Rectal smooth muscle tissue (tissue), 1 donor: Measurements from ENCODE around the gene CRIM1.
"Not testable (repeated sequence)": the region's sequence is repeated elsewhere in the genome, so short reads cannot be mapped to it uniquely, and the experiment has no call there.

Experiments
- H3K27ac ChIP-seq: one replicate; pipeline ENCODE4 v1.7.0; 2013; ENCODE audit warnings: low read depth, low read length, inconsistent platforms
- H3K27me3 ChIP-seq: one replicate; pipeline ENCODE4 v1.7.0; 2013; ENCODE audit warnings: low read length; ENCODE audit not compliant: control insufficient read depth, insufficient read depth
- H3K36me3 ChIP-seq: one replicate; pipeline ENCODE4 v1.7.0; 2013; ENCODE audit warnings: low read length; ENCODE audit not compliant: control insufficient read depth, insufficient read depth
- H3K4me1 ChIP-seq: one replicate; pipeline ENCODE4 v1.7.0; 2013; ENCODE audit warnings: low read length; ENCODE audit not compliant: control insufficient read depth, insufficient read depth
- H3K4me3 ChIP-seq: one replicate; pipeline ENCODE4 v1.7.0; 2013; ENCODE audit warnings: low read length
- H3K9ac ChIP-seq: one replicate; pipeline ENCODE4 v1.7.0; 2013; ENCODE audit warnings: low read length

Gene CRIM1, protein sequence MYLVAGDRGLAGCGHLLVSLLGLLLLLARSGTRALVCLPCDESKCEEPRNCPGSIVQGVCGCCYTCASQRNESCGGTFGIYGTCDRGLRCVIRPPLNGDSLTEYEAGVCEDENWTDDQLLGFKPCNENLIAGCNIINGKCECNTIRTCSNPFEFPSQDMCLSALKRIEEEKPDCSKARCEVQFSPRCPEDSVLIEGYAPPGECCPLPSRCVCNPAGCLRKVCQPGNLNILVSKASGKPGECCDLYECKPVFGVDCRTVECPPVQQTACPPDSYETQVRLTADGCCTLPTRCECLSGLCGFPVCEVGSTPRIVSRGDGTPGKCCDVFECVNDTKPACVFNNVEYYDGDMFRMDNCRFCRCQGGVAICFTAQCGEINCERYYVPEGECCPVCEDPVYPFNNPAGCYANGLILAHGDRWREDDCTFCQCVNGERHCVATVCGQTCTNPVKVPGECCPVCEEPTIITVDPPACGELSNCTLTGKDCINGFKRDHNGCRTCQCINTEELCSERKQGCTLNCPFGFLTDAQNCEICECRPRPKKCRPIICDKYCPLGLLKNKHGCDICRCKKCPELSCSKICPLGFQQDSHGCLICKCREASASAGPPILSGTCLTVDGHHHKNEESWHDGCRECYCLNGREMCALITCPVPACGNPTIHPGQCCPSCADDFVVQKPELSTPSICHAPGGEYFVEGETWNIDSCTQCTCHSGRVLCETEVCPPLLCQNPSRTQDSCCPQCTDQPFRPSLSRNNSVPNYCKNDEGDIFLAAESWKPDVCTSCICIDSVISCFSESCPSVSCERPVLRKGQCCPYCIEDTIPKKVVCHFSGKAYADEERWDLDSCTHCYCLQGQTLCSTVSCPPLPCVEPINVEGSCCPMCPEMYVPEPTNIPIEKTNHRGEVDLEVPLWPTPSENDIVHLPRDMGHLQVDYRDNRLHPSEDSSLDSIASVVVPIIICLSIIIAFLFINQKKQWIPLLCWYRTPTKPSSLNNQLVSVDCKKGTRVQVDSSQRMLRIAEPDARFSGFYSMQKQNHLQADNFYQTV

DNA sequence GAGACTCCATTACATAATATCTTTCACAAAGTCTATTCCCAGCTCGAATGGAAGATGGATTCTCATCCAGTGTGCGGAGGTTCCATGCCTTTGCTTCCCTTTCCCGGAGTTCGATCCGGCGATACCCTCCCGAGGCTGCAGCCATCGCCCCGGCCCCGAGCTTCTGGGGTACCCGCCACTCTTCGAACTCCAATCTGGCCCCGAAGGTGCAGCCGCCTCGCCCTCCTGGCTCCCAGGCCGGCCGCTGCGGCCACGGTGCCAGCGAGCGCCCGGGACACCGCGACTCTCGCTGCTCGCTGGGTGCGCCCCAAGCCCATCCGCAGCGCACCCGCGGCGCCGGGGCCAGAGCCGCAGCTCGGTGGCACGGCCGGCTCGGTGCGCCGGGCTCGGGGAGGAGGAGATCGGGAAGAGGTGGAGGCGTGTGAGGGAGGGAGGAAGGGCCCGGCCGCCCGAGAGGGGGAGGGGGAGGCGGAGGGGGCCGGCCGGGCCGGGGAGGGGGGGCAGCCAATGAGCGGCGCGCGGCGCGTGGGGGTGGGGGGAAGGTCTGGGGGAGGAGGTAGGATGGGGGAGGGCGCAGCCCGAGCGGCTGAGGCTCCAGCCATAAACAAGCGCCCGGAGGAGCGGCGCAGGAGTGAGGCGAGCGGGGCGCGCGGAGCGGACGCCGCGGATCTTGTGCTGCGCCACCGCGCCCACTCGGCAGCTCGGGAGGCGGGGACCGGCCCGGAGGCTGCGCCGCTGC lies at the start of gene CRIM1:
CRIM1 (plus strand) TSS at position 628 of the 739 bp plus-strand sequence. CDS start 515 bp downstream, outside the sequence.
- H3K27ac ChIP-seq: peak within 1 kb of the TSS; percentile 90
- H3K4me3 ChIP-seq: peak within 1 kb of the TSS; percentile 88
- no peaks in the 10 kb centered on the region for H3K36me3 ChIP-seq
- H3K9ac ChIP-seq: peak within 1 kb of the TSS; percentile 19
- H3K27me3 ChIP-seq: no peaks in the 10 kb centered on the region
- H3K4me1 ChIP-seq: peaks cover 9% of the 10 kb centered on the region

DNA sequence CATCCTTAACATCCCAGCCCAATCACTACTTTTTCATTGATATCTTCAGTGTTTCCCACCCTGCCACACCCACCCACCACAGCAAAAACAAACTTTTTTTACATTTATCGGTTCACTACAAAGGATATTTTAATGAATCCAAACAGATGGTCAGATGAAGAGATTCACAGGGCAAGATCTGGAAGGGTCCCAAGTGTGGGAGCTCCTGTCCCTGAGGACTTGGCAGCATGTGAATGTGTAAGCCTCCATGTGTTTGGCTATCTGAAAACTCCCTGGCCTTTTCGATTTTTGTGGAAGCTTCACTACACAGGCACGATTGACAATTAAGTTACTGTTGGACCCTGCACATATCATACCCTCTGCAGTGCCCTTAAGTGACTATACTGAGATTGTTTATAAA lies 48.1 kb upstream of the CRIM1 start:
- Histone ChIP-seq H3K36me3 (no peaks in the 10 kb centered on the region), H3K27ac (no peak overlapping the region), H3K4me3 (no peak overlapping the region), H3K4me1 (no peaks in the 10 kb centered on the region), H3K27me3 (no peaks in the 10 kb centered on the region), H3K9ac (no peak overlapping the region)

DNA sequence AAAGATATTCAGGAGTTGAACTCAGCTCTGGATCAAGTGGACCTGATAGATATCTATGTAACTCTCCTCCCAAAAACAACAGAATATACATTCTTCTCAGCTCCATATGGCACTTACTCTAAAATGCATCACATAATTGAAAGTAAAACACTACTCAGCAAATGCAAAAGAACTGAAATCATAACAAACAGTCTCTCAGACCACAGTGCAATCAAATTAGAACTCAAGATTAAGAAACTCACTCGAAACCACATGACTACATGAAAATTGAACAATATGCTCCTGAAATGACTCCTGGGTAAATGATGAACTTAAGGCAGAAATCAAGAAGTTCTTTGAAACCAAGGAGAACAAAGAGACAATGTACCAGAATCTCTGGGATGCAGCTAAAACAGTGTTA lies 45.1 kb upstream of the CRIM1 start:
- H3K36me3 ChIP-seq, H3K9ac ChIP-seq, H3K4me1 ChIP-seq, H3K27ac ChIP-seq, H3K27me3 ChIP-seq, H3K4me3 ChIP-seq: not testable (repeated sequence)

DNA sequence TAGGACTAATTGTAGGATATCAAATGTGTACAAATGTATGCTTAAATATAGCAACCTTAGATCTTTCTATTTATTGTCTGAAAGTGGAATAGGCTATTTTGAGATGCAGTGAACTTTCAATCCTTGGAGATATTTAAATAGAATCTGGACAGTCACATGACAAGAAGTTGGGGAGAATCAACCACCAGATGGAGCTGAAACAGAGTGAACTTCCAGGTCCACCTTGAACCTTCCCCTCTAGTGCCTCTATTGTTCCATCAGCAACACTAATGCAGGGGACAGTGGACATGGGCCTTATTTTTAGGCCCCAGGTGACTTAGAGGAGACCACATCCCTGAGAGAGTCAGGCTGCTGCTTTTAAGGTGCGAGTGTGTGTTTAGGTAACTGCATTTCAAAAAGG lies 37.0 kb upstream of the CRIM1 start:
- Histone ChIP-seq H3K27me3 (no peaks in the 10 kb centered on the region), H3K4me3 (no peak overlapping the region), H3K9ac (no peak overlapping the region), H3K36me3 (no peaks in the 10 kb centered on the region), H3K27ac (no peak overlapping the region), H3K4me1 (no peaks in the 10 kb centered on the region)

DNA sequence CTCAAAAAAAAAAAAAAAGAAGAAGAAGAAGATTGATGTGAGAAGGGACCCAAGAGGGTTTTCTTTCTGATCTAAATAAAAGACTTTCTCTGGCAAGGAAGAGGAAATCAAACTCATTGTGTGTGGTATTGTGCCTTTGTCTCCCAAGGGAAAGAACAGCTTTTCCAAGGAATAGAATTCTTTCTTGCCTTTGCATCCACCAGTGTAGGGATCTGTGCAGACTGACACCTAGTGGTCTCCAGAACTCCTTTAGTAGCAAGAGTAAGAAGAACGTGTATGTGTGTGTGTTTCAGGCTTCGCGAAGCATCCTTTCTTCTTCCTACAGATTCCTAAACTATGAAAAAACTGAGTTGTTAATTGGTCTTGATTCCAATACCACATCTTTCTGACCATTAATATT lies 33.5 kb upstream of the CRIM1 start:
- H3K36me3 ChIP-seq: no peaks in the 10 kb centered on the region
- no peaks in the 10 kb centered on the region for H3K4me1 ChIP-seq
- no peak overlapping the region for H3K9ac ChIP-seq
- H3K27ac ChIP-seq: no peak overlapping the region
- H3K27me3 ChIP-seq: no peaks in the 10 kb centered on the region
- no peak overlapping the region for H3K4me3 ChIP-seq

DNA sequence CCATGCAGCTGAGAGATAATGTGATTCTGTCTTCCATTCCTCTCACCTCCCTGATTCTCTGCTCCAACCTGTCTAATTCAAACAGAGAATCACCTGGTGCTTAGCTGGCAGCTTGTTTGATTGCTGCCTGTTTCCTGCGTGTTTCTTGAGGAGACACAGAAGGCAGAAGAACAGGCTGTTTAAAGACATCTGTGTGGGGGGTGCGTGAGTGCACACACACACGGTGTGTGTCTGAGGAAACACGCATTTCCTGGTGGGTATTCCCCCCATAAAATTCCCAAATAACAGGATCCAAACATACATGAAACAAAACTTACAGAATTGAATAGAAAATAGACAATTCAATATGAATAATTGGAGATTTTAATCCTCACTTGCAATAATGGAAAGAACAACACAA lies 29.3 kb upstream of the CRIM1 start:
- Histone ChIP-seq H3K4me1 (peaks cover 5% of the 10 kb centered on the region), H3K9ac (no peak overlapping the region), H3K27me3 (no peaks in the 10 kb centered on the region), H3K27ac (no peak overlapping the region), H3K36me3 (no peaks in the 10 kb centered on the region), H3K4me3 (no peak overlapping the region)

DNA sequence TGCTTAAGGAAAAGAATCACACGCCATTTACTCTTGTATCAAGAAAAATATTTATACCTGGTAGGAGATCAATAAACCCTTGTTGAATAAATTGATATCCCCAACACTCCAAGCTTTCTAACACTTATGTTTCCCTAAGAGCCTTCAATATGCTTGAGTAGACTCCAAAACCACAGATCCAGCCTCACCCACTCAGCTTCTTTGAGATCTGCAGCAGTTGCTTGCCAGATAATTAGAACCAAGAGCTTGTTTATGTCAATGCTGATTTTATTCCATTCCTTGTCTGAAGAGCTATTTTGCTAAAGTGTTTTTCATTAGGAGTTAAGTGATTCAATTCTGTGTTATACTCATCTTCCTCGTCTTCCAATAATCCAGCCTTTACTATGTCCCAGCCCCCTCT lies 26.3 kb upstream of the CRIM1 start:
- Histone ChIP-seq H3K4me1 (peaks cover 5% of the 10 kb centered on the region), H3K27ac (no peak overlapping the region), H3K36me3 (no peaks in the 10 kb centered on the region), H3K27me3 (no peaks in the 10 kb centered on the region), H3K4me3 (no peak overlapping the region), H3K9ac (no peak overlapping the region)

DNA sequence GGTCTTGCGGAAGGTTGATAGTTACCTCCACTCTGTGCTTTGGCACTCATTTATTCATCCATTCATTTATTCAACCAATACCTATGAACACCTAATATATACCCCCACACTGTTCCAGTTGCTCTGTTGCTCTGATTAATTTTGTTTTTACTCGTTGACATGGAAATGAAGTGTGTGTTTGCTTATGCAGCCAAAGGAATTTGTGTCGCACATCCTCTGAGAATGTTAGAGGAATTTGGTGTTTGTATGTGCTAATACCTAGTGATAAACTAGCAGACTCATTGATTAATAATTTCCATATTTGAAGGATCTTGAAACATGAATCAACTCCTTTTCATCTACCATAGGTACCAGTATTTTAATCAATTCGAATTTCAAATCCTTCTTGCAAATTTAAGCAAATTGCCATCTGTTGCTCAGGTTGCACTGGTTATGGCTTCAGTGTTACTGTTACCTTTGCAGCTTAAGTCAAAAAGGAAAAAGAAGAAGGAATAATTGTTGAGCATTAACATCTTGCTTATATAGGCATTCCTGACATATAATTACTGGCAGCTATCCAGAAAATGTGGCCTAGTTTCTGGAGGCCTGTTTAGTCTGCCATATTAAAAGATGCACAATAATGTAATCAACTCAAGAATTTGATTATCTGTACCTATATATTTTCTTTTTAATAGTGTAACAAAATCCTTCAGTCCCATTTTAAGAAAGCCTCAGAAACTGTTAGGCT lies 25.7 kb upstream of the CRIM1 start:
- Histone ChIP-seq H3K9ac (no peak overlapping the region), H3K27ac (no peak overlapping the region), H3K27me3 (no peaks in the 10 kb centered on the region), H3K4me1 (peaks cover 5% of the 10 kb centered on the region), H3K4me3 (no peak overlapping the region), H3K36me3 (no peaks in the 10 kb centered on the region)

DNA sequence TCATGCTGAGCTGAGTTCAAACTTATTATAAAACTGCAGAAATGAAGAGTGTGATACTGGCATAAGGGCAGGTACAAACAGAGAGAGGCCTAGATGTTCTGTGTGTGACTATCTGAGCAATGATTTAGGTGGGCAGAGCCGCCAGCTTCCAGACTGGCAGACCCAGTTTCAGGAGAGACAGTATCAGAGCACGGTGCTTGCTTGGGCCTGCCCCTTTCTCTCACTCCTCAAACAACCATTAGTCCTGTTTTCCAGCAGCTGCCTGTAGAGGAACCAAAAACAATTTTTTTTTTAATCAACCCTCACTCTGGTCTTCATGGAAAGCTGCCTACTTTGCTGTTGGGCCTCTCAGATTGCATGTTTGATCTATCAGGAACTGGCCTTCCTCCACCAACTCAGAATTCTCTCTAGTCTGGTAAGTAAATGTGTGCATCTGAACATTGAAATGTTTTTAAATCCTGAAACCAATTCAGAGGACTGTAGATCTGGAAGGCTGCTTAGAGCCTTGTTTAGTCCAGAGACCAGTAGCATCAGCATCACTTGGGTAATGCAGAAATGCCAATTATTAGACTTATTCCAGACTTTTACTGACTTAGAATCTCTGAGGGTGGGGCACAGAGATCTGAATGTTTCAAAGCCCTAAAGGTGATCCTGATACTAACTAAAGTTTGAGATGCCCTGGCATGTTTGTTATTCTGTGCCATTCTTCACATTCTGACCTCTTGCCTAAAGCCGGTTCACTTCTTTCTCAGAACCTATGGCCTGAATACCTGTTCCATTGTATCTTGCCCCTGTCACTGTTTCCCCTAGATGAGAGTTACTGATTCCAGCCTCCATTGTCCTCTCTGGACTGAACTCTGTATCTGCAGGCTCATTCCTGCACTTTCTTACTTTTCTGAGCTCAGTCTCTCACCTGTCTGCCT lies 24.8 kb upstream of the CRIM1 start:
- Histone ChIP-seq H3K9ac (no peak overlapping the region), H3K4me3 (no peak overlapping the region), H3K27ac (no peak overlapping the region), H3K4me1 (peaks cover 5% of the 10 kb centered on the region), H3K27me3 (no peaks in the 10 kb centered on the region), H3K36me3 (no peaks in the 10 kb centered on the region)

DNA sequence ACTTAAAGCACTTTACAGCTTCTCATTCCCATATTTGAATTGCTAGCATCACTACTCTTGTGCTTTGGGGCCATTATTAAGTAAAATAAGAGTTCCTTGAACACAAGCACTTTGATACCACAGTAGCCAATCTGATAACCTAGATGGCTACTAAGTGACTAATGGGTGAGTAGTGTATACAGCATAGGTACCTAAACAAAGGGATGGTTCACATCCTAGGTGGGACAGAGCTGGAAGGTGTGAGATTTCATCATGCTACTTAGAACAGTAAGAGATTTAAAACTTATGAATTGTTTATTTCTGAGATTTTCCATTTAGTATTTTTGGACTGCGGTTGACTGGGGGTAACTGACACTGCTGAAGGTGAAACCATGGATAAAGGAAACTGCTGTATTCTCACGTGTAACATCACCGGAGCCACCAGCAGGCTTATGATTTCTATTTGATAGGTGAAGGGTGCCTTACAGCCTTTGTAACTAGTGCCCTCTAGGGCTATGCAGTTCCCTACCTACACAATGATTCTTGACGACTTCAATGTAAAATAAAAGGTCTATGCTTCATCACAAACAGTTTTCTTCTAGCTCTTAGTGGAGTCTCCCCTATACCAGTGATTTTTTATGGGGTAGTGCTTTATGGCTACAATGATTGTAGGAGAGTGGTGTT lies 22.1 kb upstream of the CRIM1 start:
- Histone ChIP-seq H3K27ac (no peak overlapping the region), H3K36me3 (no peaks in the 10 kb centered on the region), H3K27me3 (no peaks in the 10 kb centered on the region), H3K9ac (no peak overlapping the region), H3K4me3 (no peak overlapping the region), H3K4me1 (peaks cover 5% of the 10 kb centered on the region)
